PFSK-1 (cell line): ENCODE data around the gene KRT81.

Source experiments
- FOXP2 ChIP-seq: optimal IDR thresholded peaks from 2 replicates; pipeline ENCODE3; 2011; ENCODE audit warnings: borderline replicate concordance, control low read depth, inconsistent platforms; ENCODE audit not compliant: insufficient read depth; ENCODE audit errors: extremely low read length, extremely low read depth
- POLR2AphosphoS5 ChIP-seq: IDR thresholded peaks from 2 replicates; pipeline ENCODE4 v1.6.1; 2012; ENCODE audit warnings: low read depth, mild to moderate bottlenecking, control low read depth, low read length, moderate library complexity
- REST ChIP-seq, 2 experiments: IDR thresholded peaks; 2 replicates each; pipeline versions ENCODE4 v1.6.1 to v1.8.0; 2011 to 2012; ENCODE audit warnings: low read depth in 2 of 2, low read length in 2 of 2, control low read depth in 1 of 2, inconsistent platforms in 1 of 2, mild to moderate bottlenecking in 1 of 2, moderate library complexity in 1 of 2; ENCODE audit not compliant: insufficient read depth in 1 of 2
- SIN3A ChIP-seq: IDR thresholded peaks from 2 replicates; pipeline ENCODE4 v1.6.1; 2012; ENCODE audit warnings: mild to moderate bottlenecking, low read length, moderate library complexity, borderline replicate concordance; ENCODE audit not compliant: insufficient read depth
- TAF1 ChIP-seq: IDR thresholded peaks from 2 replicates; pipeline ENCODE4 v1.6.1; 2012; ENCODE audit warnings: low read length, control low read depth, borderline replicate concordance; ENCODE audit not compliant: insufficient read depth

Gene KRT81

GRCh38 chr12:52335598-52336262 is 44.4 kb upstream of the KRT81 start:
- TF ChIP-seq SIN3A = no peak
- no peak for TF ChIP-seq REST (IDR thresholded peaks at IDR 0.05; ENCODE audit: insufficient read depth in 1 of 2, low read depth in 2 of 2, low read length in 2 of 2)
- TF ChIP-seq FOXP2 = no peak
- TF ChIP-seq POLR2AphosphoS5 = no peak
- no peak for TF ChIP-seq TAF1

- TF ChIP-seq REST (IDR thresholded peaks at IDR 0.05; ENCODE audit: insufficient read depth in 1 of 2, low read depth in 2 of 2, low read length in 2 of 2) (no peak), TAF1 (no peak), FOXP2 (no peak), POLR2AphosphoS5 (no peak), SIN3A (no peak)
Observed at GRCh38 chr12:52334185-52334584, 42.9 kb upstream of the KRT81 start.

DNA sequence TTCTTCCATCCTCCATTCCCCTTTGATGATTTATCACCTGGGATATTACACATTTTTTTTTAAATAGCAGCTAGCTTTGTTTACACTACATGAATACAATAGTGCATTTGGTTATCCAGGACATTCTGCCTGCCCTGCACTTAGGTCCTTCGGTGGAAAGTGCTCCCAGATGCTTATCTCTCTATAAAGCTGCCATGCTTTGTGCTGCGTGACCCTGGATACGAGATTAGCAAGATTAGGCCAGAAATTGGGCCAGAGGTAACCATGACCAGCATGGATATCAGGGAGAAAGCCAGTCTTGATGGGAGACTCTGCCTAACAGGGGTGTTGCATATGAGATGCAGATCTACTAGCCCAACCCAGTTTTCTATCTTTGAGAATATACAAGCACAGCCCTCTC is 42.0 kb upstream of the KRT81 start:
- no peak for TF ChIP-seq TAF1

- no peak for TF ChIP-seq FOXP2
- TF ChIP-seq POLR2AphosphoS5 = no peak
- no peak for TF ChIP-seq TAF1
- TF ChIP-seq REST (IDR thresholded peaks at IDR 0.05; ENCODE audit: insufficient read depth in 1 of 2, low read depth in 2 of 2, low read length in 2 of 2) = no peak
- no peak for TF ChIP-seq SIN3A
Observed at GRCh38 chr12:52332381-52332780, 41.0 kb upstream of the KRT81 start.

DNA sequence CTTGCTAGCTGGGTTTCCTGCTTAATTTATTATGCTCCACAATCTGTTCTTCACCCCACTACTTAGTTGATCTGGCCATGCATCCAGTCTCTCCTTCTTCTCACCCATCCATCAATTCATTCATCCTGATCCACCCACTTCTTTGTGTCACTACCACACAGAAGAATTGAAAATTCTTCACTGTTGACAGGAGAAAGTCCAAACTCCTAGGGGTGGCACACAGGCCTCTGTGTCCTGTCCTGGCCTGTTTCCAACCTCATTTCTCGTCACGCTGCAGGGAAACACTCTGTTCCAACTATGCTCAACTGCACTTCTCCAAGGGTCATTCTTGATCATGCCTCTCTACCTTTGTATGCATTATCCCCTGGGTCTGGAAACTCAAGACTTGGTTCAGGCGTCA is 40.5 kb upstream of the KRT81 start:
- TF ChIP-seq REST (IDR thresholded peaks at IDR 0.05; ENCODE audit: insufficient read depth in 1 of 2, low read depth in 2 of 2, low read length in 2 of 2) = no peak
